Heart left ventricle (tissue), 13 donors: ENCODE measurements around the gene MRTFA.

ENCODE experiments used
- CTCF ChIP-seq, 12 donors: fragments of 200-600 bp; sonication (generic) in 4 of 12; IDR thresholded peaks; one replicate each; pipeline versions ENCODE4 v1.5.0 to v1.8.0; 2018 to 2022; ENCODE audit warnings: antibody characterized with exemption in 12 of 12, mild to moderate bottlenecking in 5 of 12
- POLR2A ChIP-seq, 2 donors: fragments of 450-650 bp; IDR thresholded peaks; one replicate each; pipeline ENCODE4 v1.6.1; 2017; ENCODE audit warnings: antibody characterized with exemption in 2 of 2, mild to moderate bottlenecking in 2 of 2, moderate library complexity in 2 of 2
- donor health status: ischemic (EF 13 %, LVEDD 7.1; RV severe dilation, severe dysfunction).
- donor health status: DM: no; HTN: yes; CAD: no.
- donor health status: DM: no; HTN: no; CAD: no.
- donor health status: ischemic (EF 25% LVEDD 6.9; RV normal size, moderate dysfunction).
- donor health status: ischemic (EF 25% LVEDD 5.7; RV mildly dilated, moderate dysfunction).
- donor health status: ischemic (EF 35%, LVEDD 5.7; RV mildly dilated, moderate dysfunction).
- donor health status: nonischemic (EF 11% LVEDD 7.7; RV severe dilation, severe dysfunction).
- donor health status: DM: yes; HTN: yes; CAD: no.
- donor health status: PGD.
- donor health status: ischemic (EF 29% LVEDD 5.4; RV normal size, mild dysfunction).
- donor health status: nonischemic (EF 23%, LVEDD 6.1; RV moderate dilation, normal function).

- TF ChIP-seq CTCF (IDR thresholded peaks at IDR 0.05) (no peak), POLR2A (IDR thresholded peaks at IDR 0.05) (no peak)
Observed at GRCh38 chr22:40611606-40612005, 24.9 kb downstream of the MRTFA start.
